ENCODE measurements around the gene ITPK1. TPM values are rescaled to one million over a fixed set of nuclear protein-coding genes. Genes with fewer than 3 reads are reported as not detected.
A peak's percentile ranks its signal among the peaks of the same experiment; 100 is the strongest.

ITPK1 gene
- total RNA-seq, 1 donor from 2014 or later: 112 TPM

DNA sequence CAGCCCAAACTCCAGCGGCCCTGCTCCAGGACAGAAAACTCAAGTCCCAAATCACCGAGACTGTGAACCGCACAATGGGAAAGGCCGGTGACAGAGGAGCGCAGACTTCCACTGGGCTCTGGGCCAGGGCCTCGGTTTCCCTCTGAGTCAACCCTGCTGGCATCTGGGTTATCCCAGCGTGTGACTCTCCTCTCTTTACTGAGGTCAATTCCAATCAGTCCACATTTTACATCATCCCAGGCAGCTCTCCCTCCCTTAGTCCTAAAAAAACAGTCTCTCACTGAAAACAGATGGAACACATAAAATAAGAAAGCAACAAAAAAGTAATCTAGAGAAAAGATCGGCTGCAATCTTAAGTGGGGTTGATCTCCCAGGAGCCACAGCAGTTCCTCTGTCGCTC lies 36.9 kb downstream of the ITPK1 start:
- intact Hi-C loops (cut with micrococcal nuclease): no loop called here
- DNase-seq: no peak
- no peaks in the 10 kb centered on the region for H3K9me3 ChIP-seq (replicated peaks)
- TF ChIP-seq CTCF (IDR thresholded peaks at IDR 0.05; ENCODE audit: borderline replicate concordance): no peak
- H3K27me3 ChIP-seq (ENCODE audit: low read depth): no peaks in the 10 kb centered on the region
- H3K36me3 ChIP-seq: no peaks in the 10 kb centered on the region
- no peak overlapping the region for H3K4me3 ChIP-seq
- H3K27ac ChIP-seq (replicated peaks): no peak overlapping the region
- peaks cover 70% of the 10 kb centered on the region for H3K4me1 ChIP-seq

DNA sequence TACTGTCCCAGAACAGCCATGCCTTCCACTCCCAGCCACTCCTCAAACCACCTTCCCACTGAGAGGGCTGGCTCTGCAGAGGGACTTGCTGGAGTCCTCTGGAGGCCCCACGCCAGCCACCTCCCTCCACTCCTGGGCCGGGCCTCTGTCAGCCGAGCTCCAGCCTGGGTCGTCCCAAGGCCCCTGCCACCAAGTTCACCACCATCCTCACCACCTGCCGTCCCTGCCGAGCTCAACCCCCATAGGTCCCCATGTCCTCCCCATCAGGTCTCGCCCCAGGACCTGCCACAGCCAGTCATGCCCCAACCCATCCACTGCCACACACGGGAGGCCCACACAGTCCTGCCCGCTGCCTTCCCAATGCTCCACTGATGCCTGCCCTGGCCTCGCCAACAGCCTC lies 39.0 kb downstream of the ITPK1 start:
- peaks cover 63% of the 10 kb centered on the region for H3K4me1 ChIP-seq

DNA sequence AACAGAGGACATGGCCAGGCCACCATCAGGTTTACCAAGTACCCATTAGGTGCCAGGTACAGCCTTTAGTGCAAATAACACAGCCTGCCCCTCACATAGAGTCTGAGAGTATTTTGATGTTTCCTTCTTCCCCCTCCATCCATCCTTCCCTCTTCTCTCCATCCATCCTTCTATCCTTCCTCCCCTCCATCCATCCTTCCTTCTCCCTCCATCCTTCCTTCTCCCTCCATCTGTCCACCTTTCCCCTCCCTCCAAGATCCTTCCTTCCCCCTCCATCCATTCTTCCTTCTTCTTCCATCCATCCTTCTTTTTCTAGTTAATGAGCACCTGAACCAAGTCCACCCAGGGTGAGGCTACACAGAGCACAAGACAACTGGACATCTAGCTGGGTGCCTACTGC lies 39.8 kb downstream of the ITPK1 start:
- H3K4me3 ChIP-seq: no peak overlapping the region
- intact Hi-C loops (cut with micrococcal nuclease): no loop called here
- no peak for TF ChIP-seq CTCF (IDR thresholded peaks at IDR 0.05; ENCODE audit: borderline replicate concordance)
- H3K9me3 ChIP-seq (replicated peaks): no peaks in the 10 kb centered on the region
- no peaks in the 10 kb centered on the region for H3K36me3 ChIP-seq
- no peaks in the 10 kb centered on the region for H3K27me3 ChIP-seq (ENCODE audit: low read depth)
- peak overlapping the region; percentile 86 for H3K27ac ChIP-seq (replicated peaks)
- DNase-seq: no peak
- peaks cover 58% of the 10 kb centered on the region for H3K4me1 ChIP-seq

More for the DNA sequence above, 39.0 kb downstream of the ITPK1 start:
- no peak for DNase-seq
- H3K27ac ChIP-seq (replicated peaks): no peak overlapping the region
- no peak for TF ChIP-seq CTCF (IDR thresholded peaks at IDR 0.05; ENCODE audit: borderline replicate concordance)
- intact Hi-C loops (cut with micrococcal nuclease): no loop called here
- H3K27me3 ChIP-seq (ENCODE audit: low read depth): no peaks in the 10 kb centered on the region
- H3K4me3 ChIP-seq: no peak overlapping the region
- no peaks in the 10 kb centered on the region for H3K36me3 ChIP-seq
- H3K9me3 ChIP-seq (replicated peaks): no peaks in the 10 kb centered on the region

DNA sequence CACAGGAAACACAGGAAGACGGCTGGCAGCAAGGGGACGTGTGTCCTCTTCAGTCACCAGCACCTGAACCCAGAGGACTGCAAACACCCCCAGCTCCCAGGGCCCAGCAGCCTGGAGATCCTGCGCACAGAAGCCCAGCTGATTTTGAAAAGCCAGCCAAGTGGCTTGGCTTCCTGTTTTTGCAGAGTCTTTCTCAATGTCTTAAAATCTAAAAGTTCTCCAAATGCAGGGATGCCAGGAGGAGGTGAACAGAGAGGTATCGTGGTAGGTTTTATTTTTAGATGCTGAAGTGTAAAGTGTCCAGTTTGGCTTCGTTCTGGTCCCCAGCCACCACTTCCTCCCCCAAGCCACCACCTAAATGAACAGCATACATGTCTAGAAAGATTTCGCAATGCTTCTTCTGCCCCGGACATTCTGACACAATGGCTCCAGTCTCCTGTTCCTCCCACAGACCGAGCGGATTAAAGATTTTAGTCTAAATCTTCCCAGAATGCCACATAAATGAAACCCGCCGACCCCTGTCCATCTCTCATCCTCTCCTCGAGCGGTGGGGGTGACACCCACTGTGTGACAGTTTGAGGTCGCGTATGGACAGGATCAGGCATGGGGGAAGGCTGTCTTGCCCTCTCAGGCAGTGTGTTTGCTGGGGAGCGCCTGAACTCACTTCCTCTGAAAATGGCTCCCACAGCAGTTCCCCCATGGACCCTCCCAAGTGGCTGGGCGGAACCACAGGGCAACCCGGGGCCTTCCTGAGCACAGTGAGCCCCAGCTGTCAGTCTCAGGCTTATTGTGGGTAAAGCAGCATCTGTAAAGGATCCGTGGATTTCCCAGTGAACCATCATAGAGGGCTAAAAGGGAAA lies 41.6 kb downstream of the ITPK1 start:
- peak overlapping the region; percentile 86 for H3K27ac ChIP-seq (replicated peaks)
- peaks cover 55% of the 10 kb centered on the region for H3K4me1 ChIP-seq
- peak; percentile 55 for DNase-seq
- intact Hi-C loops (cut with micrococcal nuclease): no loop called here
- no peaks in the 10 kb centered on the region for H3K36me3 ChIP-seq
- no peaks in the 10 kb centered on the region for H3K9me3 ChIP-seq (replicated peaks)
- H3K4me3 ChIP-seq: peak overlapping the region; percentile 47
- H3K27me3 ChIP-seq (ENCODE audit: low read depth): no peaks in the 10 kb centered on the region
- TF ChIP-seq CTCF (IDR thresholded peaks at IDR 0.05; ENCODE audit: borderline replicate concordance): no peak

GRCh38 chr14:93073358-93073707 lies 42.4 kb downstream of the ITPK1 start:
- intact Hi-C loops (cut with micrococcal nuclease): no loop called here
- no peaks in the 10 kb centered on the region for H3K9me3 ChIP-seq (replicated peaks)
- DNase-seq: no peak
- peaks cover 55% of the 10 kb centered on the region for H3K4me1 ChIP-seq
- no peak for TF ChIP-seq CTCF (IDR thresholded peaks at IDR 0.05; ENCODE audit: borderline replicate concordance)
- H3K36me3 ChIP-seq: no peaks in the 10 kb centered on the region
- peak overlapping the region; percentile 86 for H3K27ac ChIP-seq (replicated peaks)
- no peaks in the 10 kb centered on the region for H3K27me3 ChIP-seq (ENCODE audit: low read depth)
- no peak overlapping the region for H3K4me3 ChIP-seq
